ENCODE measurements around the gene CDHR3.
"Not testable (repeated sequence)": the region's sequence is repeated elsewhere in the genome, so short reads cannot be mapped to it uniquely, and the experiment has no call there.

CDHR3 gene

GRCh38 chr7:106001196-106001595 lies 38.1 kb downstream of the CDHR3 start:
- no peak for DNase-seq (ENCODE audit: low spot score)

GRCh38 chr7:106001886-106002285 lies 38.8 kb downstream of the CDHR3 start:
- DNase-seq (ENCODE audit: low spot score), result no peak

GRCh38 chr7:106003525-106004064 lies 40.5 kb downstream of the CDHR3 start:
- no peak for DNase-seq (ENCODE audit: low spot score)

GRCh38 chr7:106006906-106007305 lies 43.8 kb downstream of the CDHR3 start:
- no peak for DNase-seq (ENCODE audit: low spot score)

- not testable (repeated sequence) for DNase-seq (ENCODE audit: low spot score)
Observed at GRCh38 chr7:106007796-106008195, 44.7 kb downstream of the CDHR3 start.

- peak; percentile 83 for DNase-seq (ENCODE audit: low spot score)
Observed at GRCh38 chr7:106009503-106010226, 46.6 kb downstream of the CDHR3 start.

GRCh38 chr7:106010331-106010730 lies 47.3 kb downstream of the CDHR3 start:
- DNase-seq (ENCODE audit: low spot score), result no peak

GRCh38 chr7:106010866-106011265 lies 47.8 kb downstream of the CDHR3 start:
- no peak for DNase-seq (ENCODE audit: low spot score)

GRCh38 chr7:106012184-106012583 lies 49.1 kb downstream of the CDHR3 start:
- DNase-seq (ENCODE audit: low spot score), result no peak

- no peak for DNase-seq (ENCODE audit: low spot score)
Observed at GRCh38 chr7:106012935-106013439, 49.9 kb downstream of the CDHR3 start.

GRCh38 chr7:106015381-106016218 lies 52.5 kb downstream of the CDHR3 start:
- DNase-seq (ENCODE audit: low spot score), result no peak

- DNase-seq (ENCODE audit: low spot score), result no peak
Observed at GRCh38 chr7:106016331-106016730, 53.3 kb downstream of the CDHR3 start.

- no peak for DNase-seq (ENCODE audit: low spot score)
Observed at GRCh38 chr7:106017657-106018056, 54.6 kb downstream of the CDHR3 start.

GRCh38 chr7:106018566-106019469 lies 55.8 kb downstream of the CDHR3 start:
- no peak for DNase-seq (ENCODE audit: low spot score)

- DNase-seq (ENCODE audit: low spot score), result no peak
Observed at GRCh38 chr7:106019470-106019820, 56.4 kb downstream of the CDHR3 start.

- DNase-seq (ENCODE audit: low spot score), result no peak
Observed at GRCh38 chr7:106021151-106022067, 58.3 kb downstream of the CDHR3 start.

GRCh38 chr7:106022193-106022821 lies 59.2 kb downstream of the CDHR3 start:
- DNase-seq (ENCODE audit: low spot score), result peak; percentile 78

- DNase-seq (ENCODE audit: low spot score), result no peak
Observed at GRCh38 chr7:106023369-106024322, 60.6 kb downstream of the CDHR3 start.

- DNase-seq (ENCODE audit: low spot score), result no peak
Observed at GRCh38 chr7:106026101-106026500, 63.0 kb downstream of the CDHR3 start.

Measured in CD4-positive, alpha-beta T cell treated with Interleukin-2 at 100 ng/mL for 4 hours (primary cell).